ENCODE measurements around the gene TM2D3.

The TM2D3 gene

DNA sequence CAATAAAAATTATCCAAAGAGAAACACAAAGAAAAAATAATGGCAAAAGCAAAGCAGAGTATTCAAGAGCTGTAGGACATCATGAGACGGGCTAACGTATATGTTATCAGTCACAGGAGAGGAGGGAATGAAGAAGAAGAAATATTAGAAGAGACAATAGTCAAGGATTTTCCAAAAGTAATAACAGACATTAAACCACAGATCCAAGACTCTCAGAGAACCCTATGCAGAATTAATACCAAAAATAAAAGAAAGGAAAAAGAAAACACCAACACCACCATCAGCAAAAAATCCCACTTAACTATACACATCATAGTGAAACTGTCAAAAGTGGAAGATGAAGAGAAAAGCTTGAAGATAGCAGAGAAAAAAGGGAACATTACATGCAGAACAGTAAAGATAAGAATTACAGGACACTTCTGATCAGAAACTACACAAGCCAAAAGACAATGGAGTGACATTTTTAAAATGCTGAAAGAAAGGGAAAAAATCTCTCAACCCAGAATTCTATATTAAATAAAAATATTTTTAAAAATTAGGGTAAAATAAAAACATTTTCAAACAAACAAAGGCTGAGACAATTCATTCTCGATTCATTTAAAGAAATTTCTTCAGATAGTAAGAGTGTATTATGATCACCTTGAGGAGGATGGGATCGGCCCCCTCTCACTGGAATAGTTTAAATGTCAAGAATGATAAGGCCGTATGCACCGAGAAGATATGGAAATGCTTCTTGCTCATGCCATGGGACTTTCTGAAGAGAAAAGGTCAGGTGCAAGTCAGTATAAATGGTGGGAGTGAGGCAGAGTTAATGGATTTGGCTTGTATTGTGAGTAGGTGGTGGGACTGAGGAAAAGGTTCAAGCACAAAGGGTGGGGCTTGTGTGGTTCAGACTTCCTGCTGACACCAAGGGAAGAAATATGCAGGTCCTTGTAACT lies 28.5 kb downstream of the TM2D3 start:
- no peak for DNase-seq (ENCODE audit: low spot score)

DNA sequence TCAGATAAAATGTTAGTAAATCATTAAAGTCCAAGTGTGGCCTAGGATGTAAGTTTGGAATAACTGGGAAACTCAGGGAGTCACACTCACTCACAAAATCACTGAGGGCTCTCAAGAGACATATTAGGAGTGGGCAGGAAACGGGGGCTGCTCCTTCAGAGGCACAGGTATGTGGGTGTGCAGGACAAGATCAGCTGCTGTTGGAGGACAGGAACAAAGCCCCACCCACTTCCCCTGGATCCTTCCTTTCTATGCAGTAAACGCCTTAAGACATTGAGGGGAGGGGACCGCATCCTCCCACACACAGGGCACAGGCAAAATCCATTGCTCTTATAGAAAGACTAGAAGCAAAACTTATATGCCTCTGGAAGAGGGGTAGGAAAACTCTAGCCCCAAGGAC lies 30.2 kb downstream of the TM2D3 start:
- DNase-seq (ENCODE audit: low spot score): no peak

- no peak for DNase-seq (ENCODE audit: low spot score)
These were observed 31.5 kb downstream of the TM2D3 start for GRCh38 chr15:101620671-101621070.

DNA sequence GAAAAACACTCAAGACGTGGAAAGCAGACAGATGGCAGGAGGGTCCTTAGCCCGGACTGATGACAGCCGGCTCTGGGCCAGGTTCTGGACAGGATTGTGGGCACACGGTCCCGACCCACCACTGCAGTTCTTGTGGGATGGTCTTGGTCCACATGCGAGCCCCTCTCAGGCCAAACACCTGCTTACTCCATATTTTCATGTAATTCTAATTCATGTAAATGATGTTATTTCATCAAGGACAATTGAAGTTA lies 32.6 kb downstream of the TM2D3 start:
- DNase-seq (ENCODE audit: low spot score): no peak

DNA sequence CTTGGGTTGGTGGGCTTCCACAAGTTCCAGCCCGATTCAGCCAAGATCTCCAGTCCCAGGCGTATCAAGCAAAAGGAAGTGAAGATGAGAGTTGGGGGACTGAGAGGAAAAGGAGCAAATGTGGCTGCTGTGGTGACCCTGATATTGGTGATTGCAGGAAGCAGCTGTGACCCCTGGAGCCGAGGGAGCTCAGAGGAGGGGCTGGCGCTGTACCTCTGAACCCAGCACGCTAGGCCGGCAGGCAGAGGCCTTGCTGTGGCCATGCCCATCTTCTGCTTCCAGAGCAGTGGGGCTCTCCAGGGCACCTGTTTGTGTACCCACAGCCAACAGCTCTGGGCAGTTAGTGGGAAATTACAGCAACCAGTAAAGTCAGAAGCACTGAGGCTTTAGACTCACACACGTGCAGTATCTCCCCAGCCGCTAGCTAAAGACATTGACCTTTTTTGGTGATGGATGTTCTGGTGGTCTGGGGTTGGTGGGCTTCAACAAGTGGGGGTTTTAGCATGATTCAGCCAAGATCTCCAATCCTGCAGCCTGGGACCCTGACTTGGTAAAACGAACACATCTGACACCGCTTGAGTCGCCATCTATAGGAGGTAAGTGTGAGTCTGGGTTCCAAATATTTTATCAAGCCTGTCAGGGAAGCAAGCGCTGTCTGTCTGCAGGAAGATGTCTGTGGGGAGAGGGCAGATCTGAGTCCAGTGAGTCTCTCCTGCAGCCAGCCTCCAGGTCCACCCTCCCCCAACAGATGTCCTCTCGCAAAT lies 33.1 kb downstream of the TM2D3 start:
- no peak for DNase-seq (ENCODE audit: low spot score)

GRCh38 chr15:101618076-101618475 lies 34.1 kb downstream of the TM2D3 start:
- no peak for DNase-seq (ENCODE audit: low spot score)

GRCh38 chr15:101617390-101617965 lies 34.7 kb downstream of the TM2D3 start:
- DNase-seq (ENCODE audit: low spot score): no peak

DNA sequence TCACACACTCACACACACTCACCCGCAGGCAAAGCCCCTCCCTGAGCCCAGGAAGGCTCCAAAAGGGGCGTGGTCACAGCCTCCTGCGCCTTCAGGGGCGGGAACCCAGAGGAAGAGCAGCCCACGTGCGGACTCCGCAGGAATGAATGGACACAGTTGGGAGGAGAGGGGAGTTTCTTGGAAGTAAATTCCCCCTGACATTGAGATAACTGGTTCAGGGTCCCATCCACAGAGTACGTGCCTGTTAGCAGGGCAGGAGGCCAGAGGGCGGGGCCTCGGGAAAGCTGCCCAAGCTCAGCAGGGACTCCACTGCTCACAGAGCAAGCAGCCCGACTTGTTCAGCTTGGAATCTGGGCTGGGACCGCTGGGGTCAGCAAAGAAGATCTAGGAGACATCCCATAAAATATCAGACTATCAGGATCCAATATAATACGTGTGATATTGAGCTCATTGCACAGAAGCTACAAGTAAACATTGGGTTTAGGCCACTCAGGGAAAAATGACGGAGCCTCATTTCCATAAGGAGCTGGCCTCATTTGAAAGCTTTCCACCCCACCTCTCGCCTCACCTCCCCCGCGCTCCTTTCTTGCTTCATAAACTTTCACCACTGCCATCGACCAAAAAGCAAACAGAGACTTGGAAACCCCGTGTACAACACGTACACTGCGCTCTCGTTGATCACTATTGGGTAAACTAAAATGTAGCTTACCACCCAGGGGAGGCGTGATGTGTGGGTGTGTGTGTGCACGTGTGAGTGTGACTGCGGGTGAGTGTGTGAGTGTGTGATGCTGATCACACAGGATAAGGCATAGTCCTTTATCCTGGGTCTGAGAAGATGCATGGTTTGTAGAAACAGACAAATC lies 36.0 kb downstream of the TM2D3 start:
- DNase-seq (ENCODE audit: low spot score): peak; percentile 18

GRCh38 chr15:101615414-101615985 lies 36.7 kb downstream of the TM2D3 start:
- DNase-seq (ENCODE audit: low spot score): no peak

DNA sequence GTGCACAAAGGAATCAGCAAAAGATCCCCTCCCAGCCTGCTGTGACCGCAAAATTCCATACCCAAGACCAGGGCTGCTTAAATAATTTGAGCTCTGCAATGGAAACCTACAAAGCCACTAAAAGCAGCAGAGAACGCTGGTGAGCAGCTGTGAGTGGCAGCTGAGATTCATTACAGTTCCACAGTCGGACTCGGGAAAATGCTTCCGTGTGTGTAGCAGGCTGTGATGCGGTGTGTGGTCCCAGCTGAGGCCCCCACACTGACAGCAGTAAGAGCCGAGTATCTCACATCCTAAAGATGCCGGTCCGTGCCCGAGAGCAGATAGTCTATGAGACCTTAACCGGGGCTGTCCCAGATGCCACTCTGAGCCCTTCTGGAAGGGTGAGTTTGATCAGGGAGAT lies 37.4 kb downstream of the TM2D3 start:
- no peak for DNase-seq (ENCODE audit: low spot score)

DNA sequence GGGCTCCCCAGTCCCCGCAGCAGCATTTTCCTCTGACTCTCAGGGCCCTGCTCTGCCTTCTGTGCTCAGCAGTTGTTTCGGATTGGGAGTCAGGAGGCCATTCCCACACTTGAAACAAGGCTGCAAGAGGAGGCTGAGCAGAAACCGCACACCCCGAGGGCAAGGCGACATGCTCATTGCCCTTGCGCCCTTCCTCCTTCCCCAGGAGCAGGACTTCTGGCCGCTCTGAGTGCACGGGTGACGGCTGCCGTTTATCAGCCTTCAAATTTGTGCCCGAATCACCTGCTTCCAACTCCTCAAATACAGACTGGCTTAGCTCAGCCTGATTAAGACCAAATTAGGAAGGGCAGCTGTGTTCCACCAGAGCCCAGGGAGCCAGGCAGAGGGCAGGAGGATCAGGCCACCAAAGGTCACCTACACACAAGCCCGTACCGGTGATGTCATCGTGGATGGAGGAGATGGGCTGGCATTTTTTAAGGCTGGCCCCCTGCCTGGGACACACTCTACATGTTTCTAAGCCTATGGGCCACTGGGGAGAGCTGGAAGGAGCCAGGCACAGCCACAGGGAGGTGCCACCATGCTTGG lies 38.1 kb downstream of the TM2D3 start:
- no peak for DNase-seq (ENCODE audit: low spot score)

DNA sequence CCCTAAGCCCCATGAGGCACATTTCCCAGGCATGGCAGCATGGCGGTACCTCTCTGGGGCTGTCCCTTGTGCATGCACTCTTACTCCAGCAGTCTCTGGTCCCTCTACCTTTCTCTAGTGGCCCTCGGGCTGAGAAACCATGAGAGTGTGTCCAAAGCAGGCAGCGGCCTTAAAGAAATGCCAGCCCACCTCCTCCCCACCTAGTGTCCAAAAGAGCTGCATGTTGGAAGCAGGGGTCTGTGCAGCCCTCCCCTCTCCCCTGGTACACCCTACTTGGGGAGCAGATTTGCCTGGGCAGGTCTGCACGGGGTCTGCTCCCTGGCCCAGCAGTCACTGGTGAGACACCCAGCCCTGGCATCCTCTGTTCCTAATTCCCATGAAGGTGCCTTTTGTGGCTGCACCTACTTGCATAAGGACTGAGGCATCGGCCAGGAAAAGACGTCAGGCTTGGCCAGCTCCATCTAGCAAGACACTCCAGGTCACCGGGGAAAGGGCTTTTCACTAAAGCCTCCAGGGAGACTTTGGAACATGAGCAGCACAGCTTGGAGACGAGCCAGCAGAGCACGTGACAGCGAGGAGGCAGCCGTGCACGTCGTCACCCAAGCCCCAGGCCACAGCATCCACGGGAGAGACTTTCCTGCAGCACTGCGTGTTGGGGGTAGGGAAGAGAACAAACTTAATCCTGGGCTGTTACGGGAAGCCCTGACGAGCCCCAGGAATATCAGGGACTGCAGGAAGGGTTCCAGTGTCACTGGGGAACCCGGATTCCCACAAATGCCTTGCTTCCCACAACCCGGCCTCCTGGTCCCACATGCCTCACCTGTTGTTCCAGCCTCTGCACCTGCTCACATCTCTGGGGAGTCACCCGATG lies 38.8 kb downstream of the TM2D3 start:
- no peak for DNase-seq (ENCODE audit: low spot score)

- DNase-seq (ENCODE audit: low spot score): no peak
These were observed 39.5 kb downstream of the TM2D3 start for GRCh38 chr15:101612676-101613075.

GRCh38 chr15:101611580-101612299 lies 40.4 kb downstream of the TM2D3 start:
- no peak for DNase-seq (ENCODE audit: low spot score)

DNA sequence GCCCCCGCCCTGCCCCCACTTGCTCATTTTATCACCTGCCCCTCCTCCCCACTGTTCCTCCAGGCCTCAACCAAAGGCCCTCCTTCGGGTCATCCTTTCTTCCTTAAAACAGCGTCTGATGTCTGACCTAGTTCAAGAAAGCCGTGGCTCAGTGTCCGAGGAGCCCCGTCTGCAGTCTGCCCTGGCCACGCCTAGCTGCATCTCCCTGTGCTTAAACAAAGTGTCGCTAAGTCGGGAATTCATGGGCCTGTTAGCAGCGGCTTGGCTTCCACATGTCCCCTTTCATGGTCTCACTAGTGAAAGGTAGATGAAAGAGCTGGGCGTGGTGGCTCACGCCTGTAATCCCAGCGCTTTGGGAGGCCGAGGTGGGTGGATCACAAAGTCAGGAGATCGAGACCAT lies 41.2 kb downstream of the TM2D3 start:
- no peak for DNase-seq (ENCODE audit: low spot score)

DNA sequence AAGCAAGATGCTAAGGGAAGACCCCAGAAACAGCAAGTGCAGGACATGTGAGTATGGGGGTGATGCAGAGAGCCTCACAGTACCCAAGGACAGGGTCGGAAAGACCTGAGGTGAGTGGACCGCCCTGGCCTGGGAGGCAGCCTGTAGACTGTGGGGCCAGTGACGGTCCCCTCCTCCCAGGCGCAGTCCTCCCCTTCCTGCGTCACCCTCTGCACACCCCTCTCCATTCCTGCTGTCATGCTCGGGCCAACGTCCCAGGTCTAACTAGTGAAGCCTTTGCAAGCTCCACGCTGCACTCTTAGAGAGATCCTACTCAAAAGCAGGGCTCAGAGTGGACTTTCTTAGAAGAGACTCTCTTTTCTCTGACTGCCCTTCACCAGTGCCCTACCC lies 41.6 kb downstream of the TM2D3 start:
- no peak for DNase-seq (ENCODE audit: low spot score)

DNA sequence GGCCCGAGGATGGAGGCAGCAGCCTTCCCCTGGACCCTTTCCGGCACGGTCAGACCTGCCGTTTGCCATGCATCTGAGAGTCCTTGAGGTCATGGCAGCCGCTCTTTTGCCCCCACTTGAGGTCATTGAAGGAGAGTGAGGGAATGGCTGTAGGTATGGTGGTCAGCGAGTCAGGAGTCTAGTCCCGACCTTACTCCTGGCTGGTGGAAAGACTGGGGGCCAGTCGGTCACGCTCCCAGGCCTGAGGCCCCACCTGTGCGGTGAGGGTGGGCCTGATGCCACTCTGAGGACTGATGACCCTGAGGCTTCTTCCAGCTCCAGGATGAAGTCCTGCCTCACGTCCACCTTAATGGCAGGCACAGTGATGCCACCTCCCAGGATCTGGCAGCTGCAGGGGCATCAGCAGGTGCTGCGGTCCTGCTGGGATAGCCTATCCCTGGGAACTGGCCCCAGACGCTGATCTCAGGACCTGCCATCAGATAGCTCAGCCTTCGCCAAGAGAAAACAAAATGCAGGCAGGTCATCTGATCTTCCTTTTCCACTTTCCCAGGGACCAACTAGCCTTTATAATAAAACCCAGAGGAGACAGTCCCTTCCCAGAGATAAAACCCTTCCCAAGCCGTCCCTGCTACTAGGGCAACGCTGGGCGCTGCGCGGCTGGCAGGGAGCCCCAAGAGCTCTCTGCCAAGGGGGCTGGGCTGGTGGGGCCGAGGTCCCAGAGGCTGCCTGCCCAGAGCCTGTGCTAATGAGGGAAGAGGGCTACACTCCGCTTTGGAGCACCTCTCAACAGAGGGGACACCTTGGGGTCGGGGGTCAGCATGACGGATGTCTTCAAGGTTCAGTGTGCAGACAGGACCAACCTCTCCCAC lies 42.2 kb downstream of the TM2D3 start:
- no peak for DNase-seq (ENCODE audit: low spot score)

- no peak for DNase-seq (ENCODE audit: low spot score)
These were observed 44.0 kb downstream of the TM2D3 start for GRCh38 chr15:101608201-101608600.

DNA sequence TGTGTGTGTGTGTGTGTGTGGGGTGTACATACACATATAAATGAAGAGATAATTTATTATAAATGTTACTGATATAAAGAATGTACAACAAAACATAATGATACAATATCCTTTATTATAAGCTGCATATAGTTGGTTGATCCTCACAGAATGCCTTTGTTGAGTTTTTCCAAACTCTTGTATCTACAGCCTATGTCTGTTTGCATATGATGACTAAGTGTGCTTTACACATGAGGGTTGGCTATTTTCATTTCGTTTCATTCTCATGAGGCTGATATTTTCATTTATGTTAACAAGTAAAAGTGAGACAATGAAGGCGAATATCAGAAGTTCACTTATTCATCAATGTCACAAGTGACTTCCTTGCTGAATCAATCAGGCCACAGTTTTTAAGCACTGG lies 45.1 kb downstream of the TM2D3 start:
- no peak for DNase-seq (ENCODE audit: low spot score)
